ENCODE measurements around the gene ABCG1. TPM values are rescaled to one million over a fixed set of nuclear protein-coding genes. Genes with fewer than 3 reads are reported as not detected.

The ABCG1 gene
- total RNA-seq, 1 donor from 2014 or later, result 4.2 TPM

GRCh38 chr21:42330380-42331371, 111.7 kb downstream of the ABCG1 start:
- ATAC-seq, result no peak

- no peak for ATAC-seq
These were observed 112.7 kb downstream of the ABCG1 start for GRCh38 chr21:42331660-42332059.

- ATAC-seq, result no peak
These were observed 113.8 kb downstream of the ABCG1 start for GRCh38 chr21:42332557-42333317.

GRCh38 chr21:42336054-42336453, 117.1 kb downstream of the ABCG1 start:
- ATAC-seq, result no peak

- ATAC-seq, result no peak
These were observed 118.3 kb downstream of the ABCG1 start for GRCh38 chr21:42337276-42337675.

GRCh38 chr21:42337830-42338728, 119.1 kb downstream of the ABCG1 start:
- peak; percentile 97 for ATAC-seq

GRCh38 chr21:42338729-42339715, 120.1 kb downstream of the ABCG1 start:
- ATAC-seq, result peak; percentile 7

GRCh38 chr21:42340187-42341050, 121.5 kb downstream of the ABCG1 start:
- no peak for ATAC-seq

- no peak for ATAC-seq
These were observed 123.0 kb downstream of the ABCG1 start for GRCh38 chr21:42341776-42342542.

GRCh38 chr21:42343101-42343500, 124.2 kb downstream of the ABCG1 start:
- no peak for ATAC-seq

GRCh38 chr21:42343556-42343955, 124.6 kb downstream of the ABCG1 start:
- ATAC-seq, result no peak

- no peak for ATAC-seq
These were observed 125.1 kb downstream of the ABCG1 start for GRCh38 chr21:42343963-42344510.

- no peak for ATAC-seq
These were observed 125.7 kb downstream of the ABCG1 start for GRCh38 chr21:42344631-42345030.

GRCh38 chr21:42346441-42346840, 127.5 kb downstream of the ABCG1 start:
- ATAC-seq, result no peak

Other genes starting within 250 kb of the ABCG1 start
- 8.7 TPM for gene ZBTB21, start 208.8 kb upstream of the ABCG1 start, total RNA-seq
- 0.08 TPM for gene UMODL1, start 147.8 kb upstream of the ABCG1 start, total RNA-seq
- gene TFF3, start 96.3 kb downstream of the ABCG1 start, total RNA-seq, result 2.3 TPM
- not detected for gene TFF2, start 131.9 kb downstream of the ABCG1 start, total RNA-seq
- gene TFF1, start 147.4 kb downstream of the ABCG1 start, total RNA-seq, result not detected
- gene TMPRSS3, start 176.9 kb downstream of the ABCG1 start, total RNA-seq, result 0.32 TPM
- gene UBASH3A, start 184.8 kb downstream of the ABCG1 start, total RNA-seq, result 0.24 TPM

All from esophagus mucosa (tissue), 1 donor.